GM21447 (cell line): ENCODE measurements around the gene HFE.
"Not testable (repeated sequence)": the region's sequence is repeated elsewhere in the genome, so short reads cannot be mapped to it uniquely, and the experiment has no call there.

ENCODE experiments used
- ATAC-seq: cut with Tn5 transposase; IDR thresholded peaks from one replicate; pipeline ENCODE4 v1.9.1; 2021; ENCODE audit not compliant: unreplicated experiment

Gene HFE

DNA sequence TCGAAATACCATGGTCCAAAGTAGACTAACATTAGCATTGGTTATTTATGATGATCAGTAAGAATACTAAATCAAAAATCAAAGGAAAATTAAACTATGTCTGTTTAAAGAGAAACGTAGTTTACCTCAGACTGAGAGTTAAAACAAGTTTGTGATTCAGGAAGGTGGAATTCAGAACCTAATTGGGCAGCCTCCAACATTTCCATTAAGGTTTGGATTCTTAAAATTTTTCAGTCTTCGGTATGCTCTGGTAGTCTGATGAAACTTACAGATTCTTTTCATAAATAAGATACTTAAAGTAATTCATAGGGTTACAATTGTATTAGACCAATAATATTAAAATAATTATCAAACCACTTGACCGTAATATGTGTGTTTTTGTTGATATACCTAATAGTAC is 18.6 kb downstream of the HFE start:
- ATAC-seq = no peak

DNA sequence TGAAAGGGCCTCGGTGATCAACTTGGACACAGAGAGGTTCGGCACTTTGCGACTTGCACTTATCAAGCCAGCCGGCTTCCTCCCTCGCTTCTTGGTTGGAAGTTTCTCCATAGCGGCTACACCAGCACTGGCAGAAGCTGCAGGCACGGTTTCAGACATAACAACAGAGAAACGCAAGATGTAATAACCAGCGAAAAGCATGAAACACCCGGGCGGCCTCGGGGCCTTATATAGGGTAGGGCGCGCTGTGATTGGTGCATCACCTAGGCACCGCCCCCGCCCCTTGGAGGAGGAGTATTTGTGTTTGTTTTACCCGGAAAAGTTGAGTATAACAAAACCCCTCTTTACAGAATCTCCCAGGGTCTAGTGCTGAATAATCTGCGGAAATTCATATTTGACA is 20.7 kb downstream of the HFE start:
- no peak for ATAC-seq

GRCh38 chr6:26109772-26110171 is 22.5 kb downstream of the HFE start:
- ATAC-seq = no peak

- ATAC-seq = no peak
Measured at GRCh38 chr6:26113570-26113969, 26.3 kb downstream of the HFE start.

DNA sequence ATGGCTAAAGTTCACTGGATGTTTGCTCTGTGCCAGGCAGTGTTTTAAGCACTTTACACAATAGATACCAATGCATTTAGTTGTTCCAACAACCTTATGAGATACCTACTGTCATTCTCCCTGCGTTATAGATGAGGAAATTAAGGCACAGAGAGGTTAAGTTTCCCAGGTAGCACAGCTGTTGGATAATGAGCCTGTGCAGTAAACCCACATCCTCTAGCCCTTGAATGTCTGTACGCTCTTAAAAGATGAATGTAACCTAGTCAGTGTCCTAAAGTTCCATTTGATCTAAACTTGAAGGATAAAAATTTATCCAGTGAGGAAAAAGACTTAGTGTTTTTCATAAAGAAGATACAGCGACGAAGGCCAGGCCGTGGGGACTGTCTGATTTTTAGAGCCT is 28.0 kb downstream of the HFE start:
- no peak for ATAC-seq

DNA sequence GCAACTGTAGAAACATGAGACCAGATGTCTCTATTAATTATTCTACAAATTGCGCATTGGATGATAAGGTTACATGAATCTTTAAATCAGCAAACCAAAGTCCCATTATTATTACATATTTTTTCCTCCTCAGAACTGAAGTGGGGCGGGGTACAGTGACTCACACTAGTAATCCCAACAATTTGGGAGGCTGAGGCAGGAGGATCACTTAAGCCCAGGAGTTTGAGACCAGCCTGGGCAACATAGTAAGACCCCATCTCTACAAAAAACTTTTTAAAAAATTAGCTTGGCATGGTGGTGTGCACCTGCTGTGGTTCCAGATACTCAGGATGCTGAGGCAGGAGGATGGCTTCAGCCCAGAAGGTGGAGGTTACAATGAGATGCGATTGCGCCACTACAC is 29.0 kb downstream of the HFE start:
- ATAC-seq = no peak

DNA sequence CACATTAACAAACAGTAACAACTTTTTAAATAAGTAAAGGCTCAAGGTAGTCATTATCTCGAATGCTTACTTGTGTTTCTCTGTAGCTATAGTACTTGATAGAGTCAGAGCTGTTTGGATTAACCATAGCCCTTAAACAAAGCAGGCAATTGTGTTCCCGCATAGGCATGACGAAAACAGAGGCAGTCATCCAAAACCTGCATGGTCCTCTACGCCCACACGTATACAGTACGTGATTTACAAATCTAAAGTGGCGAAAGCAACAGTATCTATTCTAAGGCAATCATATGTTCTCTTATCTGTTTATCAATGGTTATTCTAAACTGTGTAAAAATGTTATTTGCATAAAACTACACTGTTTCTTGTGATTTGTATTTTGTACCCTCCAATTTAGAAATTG is 31.8 kb downstream of the HFE start:
- no peak for ATAC-seq

- ATAC-seq = not testable (repeated sequence)
Measured at GRCh38 chr6:26120115-26120514, 32.9 kb downstream of the HFE start.

GRCh38 chr6:26120807-26121140 is 33.5 kb downstream of the HFE start:
- ATAC-seq = no peak

DNA sequence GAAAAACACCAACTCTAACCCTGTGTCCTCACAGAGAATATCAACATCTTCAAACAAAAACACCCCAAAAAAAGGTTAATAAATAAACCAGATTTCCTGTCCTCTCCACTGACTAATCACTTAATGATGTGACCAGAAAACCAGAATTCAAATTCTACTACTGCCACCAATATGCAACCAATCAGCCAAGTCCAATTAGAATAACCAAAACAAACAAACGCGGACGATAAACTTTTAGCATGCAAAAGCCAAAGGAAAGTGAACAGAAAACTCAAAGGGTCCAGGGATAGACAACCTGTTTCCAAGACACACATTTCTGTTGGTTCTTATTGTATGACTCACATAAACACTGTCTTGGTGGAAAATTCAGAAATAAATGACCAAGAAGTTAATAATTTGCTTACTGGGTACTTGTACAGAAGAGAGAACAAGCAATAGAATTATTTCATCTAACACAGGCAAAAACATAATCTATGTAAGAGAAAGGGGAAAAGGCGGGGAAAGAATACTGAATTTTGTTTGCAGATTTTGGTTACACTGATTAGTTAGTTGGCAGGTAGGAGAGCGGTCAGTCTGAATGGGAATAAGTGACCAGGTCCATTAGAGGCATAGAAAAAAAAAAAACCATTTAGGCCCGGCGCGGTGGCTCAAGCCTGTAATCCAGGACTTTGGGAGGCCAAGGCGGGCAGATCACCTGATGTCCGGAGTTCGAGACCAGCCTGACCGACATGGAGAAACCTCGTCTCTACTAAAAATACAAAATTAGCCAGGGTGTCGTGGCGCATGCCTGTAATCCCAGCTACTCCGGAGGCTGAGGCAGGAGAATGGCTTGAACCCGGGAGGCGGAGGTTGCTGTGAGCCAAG is 34.1 kb downstream of the HFE start:
- no peak for ATAC-seq

- no peak for ATAC-seq
Measured at GRCh38 chr6:26122005-26122388, 34.8 kb downstream of the HFE start.

DNA sequence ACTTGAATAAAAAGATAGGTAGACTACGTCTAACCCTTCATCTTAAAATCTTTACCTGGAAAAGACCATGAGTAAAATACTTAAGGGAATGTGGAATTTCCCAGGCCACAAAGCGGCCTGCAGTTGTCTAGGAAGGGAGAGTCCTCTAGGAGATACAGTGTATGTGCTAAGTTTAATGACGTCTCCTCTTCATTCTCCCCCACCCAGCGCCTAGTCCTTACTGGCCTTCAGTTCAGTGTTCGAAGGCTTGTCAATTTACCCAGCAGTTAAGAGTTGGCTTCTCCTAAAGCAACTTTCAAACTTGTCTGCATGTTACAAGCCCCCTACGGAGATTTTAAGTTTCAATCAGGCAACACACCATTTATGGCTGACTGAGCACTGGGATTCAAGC is 35.2 kb downstream of the HFE start:
- no peak for ATAC-seq

GRCh38 chr6:26122793-26123674 is 35.8 kb downstream of the HFE start:
- peak; percentile 55 for ATAC-seq

- no peak for ATAC-seq
Measured at GRCh38 chr6:26123675-26123946, 36.4 kb downstream of the HFE start.

GRCh38 chr6:26123947-26124780 is 36.9 kb downstream of the HFE start:
- ATAC-seq = peak; percentile 66

- ATAC-seq = no peak
Measured at GRCh38 chr6:26124781-26125685, 37.8 kb downstream of the HFE start.

- ATAC-seq = no peak
Measured at GRCh38 chr6:26126394-26127235, 39.4 kb downstream of the HFE start.

GRCh38 chr6:26128013-26128771 is 41.0 kb downstream of the HFE start:
- ATAC-seq = no peak

DNA sequence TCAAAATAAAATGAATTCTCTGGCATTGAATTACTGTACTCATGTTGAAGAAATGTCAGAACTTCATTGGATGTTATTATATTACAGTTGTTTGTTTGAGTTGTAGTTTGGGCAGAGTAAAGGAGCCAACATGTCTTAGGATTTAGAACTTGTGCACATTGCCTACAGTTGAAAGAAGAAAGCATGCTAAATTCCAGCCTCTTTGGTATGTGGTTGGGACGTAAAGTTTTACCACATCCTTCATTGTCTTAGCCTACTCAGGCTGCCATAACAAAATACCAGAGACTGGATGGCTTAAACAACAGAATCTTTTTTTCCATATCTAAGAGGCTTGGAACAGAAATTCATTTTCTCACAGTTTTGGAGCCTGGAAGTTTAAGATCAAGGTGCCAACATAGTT is 42.4 kb downstream of the HFE start:
- ATAC-seq = no peak
